ENCODE results near the gene ANO2.

Gene ANO2

GRCh38 chr12:5589054-5589453, 356.0 kb downstream of the ANO2 start:
- Histone ChIP-seq H3K27ac (ENCODE audit: low read length) (no peak overlapping the region), H3K36me3 (ENCODE audit: control insufficient read depth, insufficient read depth, low read length) (no peaks in the 10 kb centered on the region), H3K4me1 (ENCODE audit: control insufficient read depth, insufficient read depth, low read length) (peaks cover 5% of the 10 kb centered on the region; the same call in 1 of the 2 replicates), H3K4me3 (ENCODE audit: low read length) (no peak overlapping the region), H3K9me3 (ENCODE audit: control insufficient read depth, insufficient read depth, low read length) (no peaks in the 10 kb centered on the region), H3K27me3 (ENCODE audit: control insufficient read depth, insufficient read depth, low read length) (no peaks in the 10 kb centered on the region)
- WGBS (ENCODE audit: insufficient coverage, insufficient read length): no CpG with 5 or more reads among the region's 7 CpGs
- peak; percentile 11 for DNase-seq (ENCODE audit: low read depth, low spot score)

- no peaks in the 10 kb centered on the region for H3K36me3 ChIP-seq (ENCODE audit: control insufficient read depth, insufficient read depth, low read length)
- H3K9me3 ChIP-seq (ENCODE audit: control insufficient read depth, insufficient read depth, low read length): no peaks in the 10 kb centered on the region
- peaks cover 5% of the 10 kb centered on the region; the same call in 1 of the 2 replicates for H3K4me1 ChIP-seq (ENCODE audit: control insufficient read depth, insufficient read depth, low read length)
- WGBS (ENCODE audit: insufficient coverage, insufficient read length): no CpG with 5 or more reads among the region's 6 CpGs
- no peaks in the 10 kb centered on the region for H3K27me3 ChIP-seq (ENCODE audit: control insufficient read depth, insufficient read depth, low read length)
- H3K27ac ChIP-seq (ENCODE audit: low read length): no peak overlapping the region
- no peak overlapping the region for H3K4me3 ChIP-seq (ENCODE audit: low read length)
- no peak for DNase-seq (ENCODE audit: low read depth, low spot score)
Measured at GRCh38 chr12:5588591-5588990, 356.5 kb downstream of the ANO2 start.

GRCh38 chr12:5588176-5588575, 356.9 kb downstream of the ANO2 start:
- DNase-seq (ENCODE audit: low read depth, low spot score): no peak
- no peaks in the 10 kb centered on the region for H3K9me3 ChIP-seq (ENCODE audit: control insufficient read depth, insufficient read depth, low read length)
- H3K4me1 ChIP-seq (ENCODE audit: control insufficient read depth, insufficient read depth, low read length): peaks cover 5% of the 10 kb centered on the region; the same call in 1 of the 2 replicates
- H3K27ac ChIP-seq (ENCODE audit: low read length): no peak overlapping the region
- no CpG with 5 or more reads among the region's 7 CpGs for WGBS (ENCODE audit: insufficient coverage, insufficient read length)
- H3K36me3 ChIP-seq (ENCODE audit: control insufficient read depth, insufficient read depth, low read length): no peaks in the 10 kb centered on the region
- H3K4me3 ChIP-seq (ENCODE audit: low read length): no peak overlapping the region
- H3K27me3 ChIP-seq (ENCODE audit: control insufficient read depth, insufficient read depth, low read length): no peaks in the 10 kb centered on the region

GRCh38 chr12:5587711-5588121, 357.3 kb downstream of the ANO2 start:
- WGBS (ENCODE audit: insufficient coverage, insufficient read length): no CpG with 5 or more reads among the region's 5 CpGs
- Histone ChIP-seq H3K4me1 (ENCODE audit: control insufficient read depth, insufficient read depth, low read length) (peaks cover 5% of the 10 kb centered on the region; the same call in 1 of the 2 replicates), H3K36me3 (ENCODE audit: control insufficient read depth, insufficient read depth, low read length) (no peaks in the 10 kb centered on the region), H3K27ac (ENCODE audit: low read length) (no peak overlapping the region), H3K27me3 (ENCODE audit: control insufficient read depth, insufficient read depth, low read length) (no peaks in the 10 kb centered on the region), H3K9me3 (ENCODE audit: control insufficient read depth, insufficient read depth, low read length) (no peaks in the 10 kb centered on the region), H3K4me3 (ENCODE audit: low read length) (no peak overlapping the region)
- no peak for DNase-seq (ENCODE audit: low read depth, low spot score)

DNA sequence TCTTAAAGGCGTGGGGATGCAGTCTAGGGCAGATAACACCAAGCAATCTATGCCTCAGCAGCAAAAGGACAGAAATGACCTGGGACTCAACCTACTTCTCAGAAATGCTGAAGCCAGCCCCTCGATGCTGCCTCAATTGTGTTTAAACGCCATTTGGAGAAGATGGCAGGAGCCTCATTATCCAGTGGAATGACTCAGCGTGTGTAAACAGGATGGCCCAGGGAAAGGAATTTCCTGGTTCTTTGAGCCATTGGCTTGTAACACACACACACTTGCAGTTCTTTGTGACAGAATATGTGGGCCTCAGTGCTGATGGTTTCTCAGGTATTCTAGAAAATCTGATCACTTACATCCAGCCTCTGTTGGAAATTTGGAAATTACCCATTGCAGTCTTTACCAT, 358.9 kb downstream of the ANO2 start:
- Histone ChIP-seq H3K27me3 (ENCODE audit: control insufficient read depth, insufficient read depth, low read length) (no peaks in the 10 kb centered on the region), H3K27ac (ENCODE audit: low read length) (no peak overlapping the region), H3K9me3 (ENCODE audit: control insufficient read depth, insufficient read depth, low read length) (no peaks in the 10 kb centered on the region), H3K4me1 (ENCODE audit: control insufficient read depth, insufficient read depth, low read length) (peaks cover 5% of the 10 kb centered on the region; the same call in 1 of the 2 replicates), H3K4me3 (ENCODE audit: low read length) (no peak overlapping the region), H3K36me3 (ENCODE audit: control insufficient read depth, insufficient read depth, low read length) (no peaks in the 10 kb centered on the region)
- WGBS (ENCODE audit: insufficient coverage, insufficient read length): no CpG with 5 or more reads among the region's 4 CpGs
- DNase-seq (ENCODE audit: low read depth, low spot score): no peak

DNA sequence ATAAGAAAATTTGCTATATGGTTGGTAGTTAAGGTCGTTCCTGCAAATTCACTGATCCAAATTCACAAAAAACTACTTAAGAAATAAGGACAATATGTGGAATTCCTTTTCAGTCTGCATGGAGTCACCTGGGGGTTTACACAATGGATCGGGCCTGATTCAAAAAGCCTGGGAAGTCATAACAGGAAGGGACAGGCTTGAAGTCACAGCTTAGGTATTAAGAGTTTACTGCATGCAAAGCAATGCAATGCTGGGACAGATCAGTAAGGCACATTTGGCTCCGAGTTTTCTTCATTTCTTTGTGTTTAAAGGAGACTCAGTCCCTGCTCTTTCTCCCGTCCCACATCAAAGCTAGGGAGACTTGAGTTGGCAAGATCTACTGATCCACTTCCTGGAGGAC, 359.9 kb downstream of the ANO2 start:
- H3K27me3 ChIP-seq (ENCODE audit: control insufficient read depth, insufficient read depth, low read length): no peaks in the 10 kb centered on the region
- peaks cover 5% of the 10 kb centered on the region; the same call in 1 of the 2 replicates for H3K4me1 ChIP-seq (ENCODE audit: control insufficient read depth, insufficient read depth, low read length)
- H3K36me3 ChIP-seq (ENCODE audit: control insufficient read depth, insufficient read depth, low read length): no peaks in the 10 kb centered on the region
- H3K4me3 ChIP-seq (ENCODE audit: low read length): no peak overlapping the region
- no CpG with 5 or more reads among the region's 4 CpGs for WGBS (ENCODE audit: insufficient coverage, insufficient read length)
- no peak overlapping the region for H3K27ac ChIP-seq (ENCODE audit: low read length)
- no peaks in the 10 kb centered on the region for H3K9me3 ChIP-seq (ENCODE audit: control insufficient read depth, insufficient read depth, low read length)
- no peak for DNase-seq (ENCODE audit: low read depth, low spot score)

GRCh38 chr12:5584412-5585175, 360.5 kb downstream of the ANO2 start:
- Histone ChIP-seq H3K27ac (ENCODE audit: low read length) (no peak overlapping the region), H3K4me3 (ENCODE audit: low read length) (no peak overlapping the region), H3K9me3 (ENCODE audit: control insufficient read depth, insufficient read depth, low read length) (no peaks in the 10 kb centered on the region), H3K27me3 (ENCODE audit: control insufficient read depth, insufficient read depth, low read length) (no peaks in the 10 kb centered on the region), H3K36me3 (ENCODE audit: control insufficient read depth, insufficient read depth, low read length) (no peaks in the 10 kb centered on the region), H3K4me1 (ENCODE audit: control insufficient read depth, insufficient read depth, low read length) (peaks cover 5% of the 10 kb centered on the region; the same call in 1 of the 2 replicates)
- no peak for DNase-seq (ENCODE audit: low read depth, low spot score)
- no CpG with 5 or more reads among the region's 9 CpGs for WGBS (ENCODE audit: insufficient coverage, insufficient read length)

DNA sequence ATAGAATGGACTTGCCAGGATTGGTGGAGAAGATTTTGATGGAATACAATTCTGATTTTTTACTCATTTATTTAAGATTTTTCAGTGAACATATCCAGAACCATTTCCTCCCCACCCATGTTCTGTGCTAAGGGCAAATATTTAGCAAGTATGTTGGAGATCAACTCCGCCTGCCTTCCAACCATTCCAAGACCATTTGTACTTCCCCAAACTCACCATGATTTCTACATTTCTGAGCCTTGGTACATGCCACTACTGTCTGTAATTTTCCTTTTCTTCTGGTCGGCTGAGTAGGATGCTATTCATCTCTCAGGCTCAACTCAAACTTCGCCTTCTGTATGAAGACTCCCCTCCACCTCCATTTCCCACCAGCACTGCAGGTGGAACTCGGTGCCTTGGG, 362.5 kb downstream of the ANO2 start:
- Histone ChIP-seq H3K27ac (ENCODE audit: low read length) (no peak overlapping the region), H3K27me3 (ENCODE audit: control insufficient read depth, insufficient read depth, low read length) (no peaks in the 10 kb centered on the region), H3K4me1 (ENCODE audit: control insufficient read depth, insufficient read depth, low read length) (0 out of 2 replicates have a peak, but pooled peaks cover 1% of the 10 kb centered on the region), H3K4me3 (ENCODE audit: low read length) (no peak overlapping the region), H3K9me3 (ENCODE audit: control insufficient read depth, insufficient read depth, low read length) (no peaks in the 10 kb centered on the region), H3K36me3 (ENCODE audit: control insufficient read depth, insufficient read depth, low read length) (no peaks in the 10 kb centered on the region)
- no peak for DNase-seq (ENCODE audit: low read depth, low spot score)
- no CpG with 5 or more reads among the region's 4 CpGs for WGBS (ENCODE audit: insufficient coverage, insufficient read length)

DNA sequence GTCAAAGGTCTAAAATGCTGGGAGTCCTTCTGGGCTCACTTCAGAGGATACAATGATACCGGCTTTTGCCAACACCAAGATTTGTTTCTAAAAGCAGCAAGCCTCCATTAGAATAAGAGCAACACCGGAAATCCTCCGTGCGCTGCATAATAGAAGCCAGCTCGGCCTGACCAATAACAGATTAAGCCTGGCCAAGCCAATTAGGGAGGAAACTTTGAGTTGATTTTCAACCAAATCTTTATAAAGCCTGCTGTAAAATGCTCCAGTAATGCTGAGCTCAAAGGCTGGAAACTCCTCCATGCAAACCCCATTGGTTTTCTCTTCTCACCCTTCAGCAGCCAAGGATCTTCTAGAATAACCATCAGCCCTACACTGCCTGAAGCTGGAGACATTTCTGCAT, 363.0 kb downstream of the ANO2 start:
- no CpG with 5 or more reads among the region's 5 CpGs for WGBS (ENCODE audit: insufficient coverage, insufficient read length)
- Histone ChIP-seq H3K9me3 (ENCODE audit: control insufficient read depth, insufficient read depth, low read length) (no peaks in the 10 kb centered on the region), H3K4me1 (ENCODE audit: control insufficient read depth, insufficient read depth, low read length) (no peaks in the 10 kb centered on the region), H3K4me3 (ENCODE audit: low read length) (no peak overlapping the region), H3K36me3 (ENCODE audit: control insufficient read depth, insufficient read depth, low read length) (no peaks in the 10 kb centered on the region), H3K27me3 (ENCODE audit: control insufficient read depth, insufficient read depth, low read length) (no peaks in the 10 kb centered on the region), H3K27ac (ENCODE audit: low read length) (no peak overlapping the region)
- no peak for DNase-seq (ENCODE audit: low read depth, low spot score)

DNA sequence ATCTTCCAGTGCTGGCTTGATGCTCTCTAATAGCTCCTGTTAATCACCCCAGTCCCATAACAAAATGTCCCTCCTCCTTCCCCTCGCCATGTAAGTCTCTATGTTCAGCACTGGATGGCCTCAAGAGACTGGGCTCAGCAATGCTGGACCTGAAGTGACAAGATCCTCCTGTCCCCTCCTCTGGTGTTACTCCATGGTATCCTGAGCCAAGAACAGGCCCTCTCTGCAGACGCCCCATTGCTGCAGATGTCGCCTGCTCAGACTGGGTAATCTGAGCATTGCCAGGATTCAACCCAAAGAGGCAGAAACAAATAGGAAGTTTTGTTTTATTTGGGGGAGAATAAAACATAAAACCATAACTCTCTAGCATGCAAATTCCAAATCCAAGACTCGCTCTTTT, 363.4 kb downstream of the ANO2 start:
- H3K36me3 ChIP-seq (ENCODE audit: control insufficient read depth, insufficient read depth, low read length): no peaks in the 10 kb centered on the region
- no peak overlapping the region for H3K27ac ChIP-seq (ENCODE audit: low read length)
- H3K27me3 ChIP-seq (ENCODE audit: control insufficient read depth, insufficient read depth, low read length): no peaks in the 10 kb centered on the region
- H3K4me1 ChIP-seq (ENCODE audit: control insufficient read depth, insufficient read depth, low read length): no peaks in the 10 kb centered on the region
- H3K4me3 ChIP-seq (ENCODE audit: low read length): no peak overlapping the region
- DNase-seq (ENCODE audit: low read depth, low spot score): no peak
- H3K9me3 ChIP-seq (ENCODE audit: control insufficient read depth, insufficient read depth, low read length): no peaks in the 10 kb centered on the region
- no CpG with 5 or more reads among the region's 4 CpGs for WGBS (ENCODE audit: insufficient coverage, insufficient read length)

GRCh38 chr12:5581019-5581418, 364.0 kb downstream of the ANO2 start:
- Histone ChIP-seq H3K27me3 (ENCODE audit: control insufficient read depth, insufficient read depth, low read length) (no peaks in the 10 kb centered on the region), H3K27ac (ENCODE audit: low read length) (no peak overlapping the region), H3K4me3 (ENCODE audit: low read length) (no peak overlapping the region), H3K9me3 (ENCODE audit: control insufficient read depth, insufficient read depth, low read length) (no peaks in the 10 kb centered on the region), H3K36me3 (ENCODE audit: control insufficient read depth, insufficient read depth, low read length) (no peaks in the 10 kb centered on the region), H3K4me1 (ENCODE audit: control insufficient read depth, insufficient read depth, low read length) (no peaks in the 10 kb centered on the region)
- DNase-seq (ENCODE audit: low read depth, low spot score): no peak
- no CpG with 5 or more reads among the region's 3 CpGs for WGBS (ENCODE audit: insufficient coverage, insufficient read length)
